RWPE2 (cell line): ENCODE results near the gene NLK.

Experiments
- ATAC-seq: fragments of 200-7000 bp; cut with Tn5 transposase; 3 replicates; pipeline ENCODE4 v1.9.1; 2021; ENCODE audit warnings: low read depth
- DNase-seq: peaks from one replicate; pipeline ENCODE4 v3.0.0-alpha.2; 2020; ENCODE audit warnings: low spot score
- H3K27ac ChIP-seq: fragments of 450-650 bp; 2 replicates; pipeline ENCODE4 v1.5.1; 2017; ENCODE audit warnings: mild to moderate bottlenecking; ENCODE audit not compliant: poor library complexity, severe bottlenecking
- H3K27me3 ChIP-seq: fragments of 250-450 bp; sonication (Bioruptor Pico); 2 replicates; pipeline ENCODE4 v1.5.1; 2021; ENCODE audit warnings: mild to moderate bottlenecking, moderate library complexity; ENCODE audit not compliant: insufficient read depth, poor library complexity, severe bottlenecking
- H3K36me3 ChIP-seq: fragments of 250-450 bp; sonication (Bioruptor Pico); 2 replicates; pipeline ENCODE4 v1.5.1; 2020; ENCODE audit warnings: low read depth, mild to moderate bottlenecking, moderate library complexity
- H3K4me1 ChIP-seq: fragments of 250-450 bp; sonication (Bioruptor Pico); 2 replicates; pipeline ENCODE4 v1.5.1; 2021; ENCODE audit warnings: mild to moderate bottlenecking, moderate library complexity; ENCODE audit not compliant: insufficient read depth, poor library complexity, severe bottlenecking
- H3K4me3 ChIP-seq: fragments of 250-450 bp; sonication (Bioruptor Pico); 2 replicates; pipeline ENCODE4 v1.5.1; 2021; ENCODE audit warnings: mild to moderate bottlenecking, moderate library complexity; ENCODE audit not compliant: severe bottlenecking
- H3K9me3 ChIP-seq: fragments of 250-450 bp; sonication (Bioruptor Pico); 2 replicates; pipeline ENCODE4 v1.5.1; 2021; ENCODE audit warnings: mild to moderate bottlenecking, moderate library complexity; ENCODE audit not compliant: severe bottlenecking
- TF ChIP-seq, protein P1 (sequence below): fragments of 450-650 bp; IDR thresholded peaks from one replicate; pipeline ENCODE4 v1.5.1; 2017; ENCODE audit warnings: mild to moderate bottlenecking, moderate library complexity; ENCODE audit not compliant: poor library complexity, severe bottlenecking

Gene NLK

DNA sequence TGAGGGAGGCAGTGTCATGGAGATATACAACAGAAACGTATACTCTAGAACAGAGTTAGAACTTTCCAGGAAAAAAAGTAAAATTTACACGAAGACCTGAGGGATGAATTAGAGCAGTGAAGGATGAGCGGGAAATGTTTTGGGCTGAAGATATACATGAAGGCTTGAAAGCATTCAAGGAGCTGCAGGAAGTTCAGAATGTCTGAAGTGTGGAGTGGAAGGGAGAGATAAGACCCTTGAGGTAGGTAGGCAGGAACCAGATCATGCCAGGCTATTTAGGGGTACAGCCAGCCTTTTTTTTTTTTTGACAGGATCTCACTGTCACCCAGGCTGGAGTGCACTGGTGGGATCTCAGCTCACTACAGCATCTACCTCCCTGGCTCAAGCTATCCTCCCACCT, 3.2 kb upstream of the NLK start:
- Histone ChIP-seq H3K9me3 (no peaks in the 10 kb centered on the region), H3K4me1 (peaks cover 38% of the 10 kb centered on the region), H3K27me3 (no peaks in the 10 kb centered on the region), H3K4me3 (no peak overlapping the region), H3K27ac (peak overlapping the region; percentile 29), H3K36me3 (peaks cover 14% of the 10 kb centered on the region)
- DNase-seq: no peak
- no peak for ATAC-seq
- TF ChIP-seq, protein P1, sequence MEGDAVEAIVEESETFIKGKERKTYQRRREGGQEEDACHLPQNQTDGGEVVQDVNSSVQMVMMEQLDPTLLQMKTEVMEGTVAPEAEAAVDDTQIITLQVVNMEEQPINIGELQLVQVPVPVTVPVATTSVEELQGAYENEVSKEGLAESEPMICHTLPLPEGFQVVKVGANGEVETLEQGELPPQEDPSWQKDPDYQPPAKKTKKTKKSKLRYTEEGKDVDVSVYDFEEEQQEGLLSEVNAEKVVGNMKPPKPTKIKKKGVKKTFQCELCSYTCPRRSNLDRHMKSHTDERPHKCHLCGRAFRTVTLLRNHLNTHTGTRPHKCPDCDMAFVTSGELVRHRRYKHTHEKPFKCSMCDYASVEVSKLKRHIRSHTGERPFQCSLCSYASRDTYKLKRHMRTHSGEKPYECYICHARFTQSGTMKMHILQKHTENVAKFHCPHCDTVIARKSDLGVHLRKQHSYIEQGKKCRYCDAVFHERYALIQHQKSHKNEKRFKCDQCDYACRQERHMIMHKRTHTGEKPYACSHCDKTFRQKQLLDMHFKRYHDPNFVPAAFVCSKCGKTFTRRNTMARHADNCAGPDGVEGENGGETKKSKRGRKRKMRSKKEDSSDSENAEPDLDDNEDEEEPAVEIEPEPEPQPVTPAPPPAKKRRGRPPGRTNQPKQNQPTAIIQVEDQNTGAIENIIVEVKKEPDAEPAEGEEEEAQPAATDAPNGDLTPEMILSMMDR: no peak

- H3K4me1 ChIP-seq: peaks cover 42% of the 10 kb centered on the region
- H3K36me3 ChIP-seq: peaks cover 22% of the 10 kb centered on the region
- no peaks in the 10 kb centered on the region for H3K27me3 ChIP-seq
- H3K9me3 ChIP-seq: no peaks in the 10 kb centered on the region
- ATAC-seq (no peak), DNase-seq (no peak)
- TF ChIP-seq, protein P1: no peak
- H3K4me3 ChIP-seq: peak overlapping the region; percentile 77
- peak overlapping the region; percentile 79 for H3K27ac ChIP-seq
These were observed 2.1 kb upstream of the NLK start for GRCh38 chr17:28040406-28040805.

GRCh38 chr17:28041068-28041843, 1.2 kb upstream of the NLK start:
- ATAC-seq (peak; percentile 92), DNase-seq (peak; percentile 100)
- Histone ChIP-seq H3K4me3 (peak overlapping the region; percentile 77), H3K27me3 (no peaks in the 10 kb centered on the region), H3K9me3 (no peaks in the 10 kb centered on the region), H3K27ac (peak overlapping the region; percentile 79), H3K36me3 (peaks cover 22% of the 10 kb centered on the region), H3K4me1 (peaks cover 46% of the 10 kb centered on the region)
- TF ChIP-seq, protein P1: no peak

DNA sequence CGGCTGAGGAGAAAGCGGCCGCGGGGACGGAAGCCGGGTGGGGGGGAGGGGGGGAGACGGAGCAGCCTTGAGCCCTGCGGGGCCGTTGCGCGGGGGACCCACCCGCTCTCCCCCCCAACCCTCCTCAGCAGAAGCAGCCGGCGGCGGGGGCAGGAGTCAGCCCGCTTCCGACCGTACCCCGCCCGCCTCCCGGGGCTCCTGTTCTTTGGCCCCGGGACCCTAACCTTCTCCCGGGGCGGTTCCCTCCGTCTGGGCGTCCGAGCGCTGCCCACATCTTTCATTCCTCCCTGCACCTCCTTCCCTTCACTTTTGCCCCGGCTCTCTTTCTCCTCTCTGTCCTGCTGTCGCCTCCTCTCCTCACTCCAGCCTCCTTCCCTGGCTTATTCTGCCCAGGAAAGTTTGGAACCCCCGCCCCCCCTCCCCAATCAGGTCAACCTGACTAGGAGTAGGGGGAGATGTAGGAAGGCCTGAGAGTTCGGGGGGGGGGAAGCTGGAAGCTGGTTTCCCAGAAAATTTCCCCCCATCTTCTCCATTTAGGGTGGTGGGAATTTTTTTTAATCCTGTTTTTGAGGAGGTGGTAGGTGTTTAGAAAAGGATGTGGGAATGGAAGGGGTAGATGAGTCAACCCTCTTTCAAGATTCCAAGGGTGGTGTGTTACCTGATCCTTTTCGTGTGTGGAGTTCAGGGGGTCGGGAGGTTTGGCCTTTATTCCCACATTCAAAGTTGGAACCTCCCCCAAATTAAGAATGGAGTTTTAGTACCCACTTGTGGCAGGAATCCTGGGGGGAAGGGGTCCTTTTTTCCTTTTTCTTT, 427 bp upstream of the NLK start:
- DNase-seq (no peak), ATAC-seq (no peak)
- peaks cover 46% of the 10 kb centered on the region for H3K4me1 ChIP-seq
- H3K27me3 ChIP-seq: no peaks in the 10 kb centered on the region
- H3K27ac ChIP-seq: peak overlapping the region; percentile 79
- no peaks in the 10 kb centered on the region for H3K9me3 ChIP-seq
- peak overlapping the region; percentile 77 for H3K4me3 ChIP-seq
- TF ChIP-seq, protein P1: no peak
- peaks cover 24% of the 10 kb centered on the region for H3K36me3 ChIP-seq
